Fibroblast of peridontal ligament (primary cell): ENCODE results near the gene RIMBP2.

ENCODE experiments used
- DNase-seq: peaks from one replicate; pipeline ENCODE4 v3.0.0-alpha.2; 2010; ENCODE audit errors: extremely low read depth

RIMBP2 gene

GRCh38 chr12:130628304-130628703, 87.8 kb downstream of the RIMBP2 start:
- no peak for DNase-seq

GRCh38 chr12:130627175-130627574, 88.9 kb downstream of the RIMBP2 start:
- no peak for DNase-seq

GRCh38 chr12:130626601-130627000, 89.5 kb downstream of the RIMBP2 start:
- no peak for DNase-seq

GRCh38 chr12:130625201-130625600, 90.9 kb downstream of the RIMBP2 start:
- no peak for DNase-seq

- no peak for DNase-seq
Measured at GRCh38 chr12:130622803-130623202, 93.3 kb downstream of the RIMBP2 start.

- no peak for DNase-seq
Measured at GRCh38 chr12:130621696-130622298, 94.3 kb downstream of the RIMBP2 start.

GRCh38 chr12:130620756-130621155, 95.3 kb downstream of the RIMBP2 start:
- DNase-seq = no peak

GRCh38 chr12:130620281-130620680, 95.8 kb downstream of the RIMBP2 start:
- no peak for DNase-seq

GRCh38 chr12:130619385-130620001, 96.6 kb downstream of the RIMBP2 start:
- no peak for DNase-seq

GRCh38 chr12:130617219-130617618, 98.9 kb downstream of the RIMBP2 start:
- DNase-seq = no peak

- DNase-seq = no peak
Measured at GRCh38 chr12:130615861-130616345, 100.2 kb downstream of the RIMBP2 start.

GRCh38 chr12:130614530-130614905, 101.6 kb downstream of the RIMBP2 start:
- DNase-seq = no peak

GRCh38 chr12:130613831-130614529, 102.1 kb downstream of the RIMBP2 start:
- DNase-seq = no peak

- DNase-seq = no peak
Measured at GRCh38 chr12:130613131-130613530, 103.0 kb downstream of the RIMBP2 start.

GRCh38 chr12:130611026-130611905, 104.8 kb downstream of the RIMBP2 start:
- no peak for DNase-seq

- no peak for DNase-seq
Measured at GRCh38 chr12:130609966-130610365, 106.1 kb downstream of the RIMBP2 start.

- no peak for DNase-seq
Measured at GRCh38 chr12:130608831-130609230, 107.3 kb downstream of the RIMBP2 start.

- no peak for DNase-seq
Measured at GRCh38 chr12:130608132-130608531, 108.0 kb downstream of the RIMBP2 start.

- no peak for DNase-seq
Measured at GRCh38 chr12:130606231-130606630, 109.9 kb downstream of the RIMBP2 start.

- DNase-seq = no peak
Measured at GRCh38 chr12:130603396-130603965, 112.6 kb downstream of the RIMBP2 start.

- no peak for DNase-seq
Measured at GRCh38 chr12:130602251-130602650, 113.8 kb downstream of the RIMBP2 start.

- no peak for DNase-seq
Measured at GRCh38 chr12:130601327-130601726, 114.8 kb downstream of the RIMBP2 start.
